Stomach (tissue), 4 donors: ENCODE measurements around the gene MYL12B.

Experiments used
- POLR2A ChIP-seq, 4 donors: fragments of 450-650 bp; IDR thresholded peaks; one replicate each; pipeline ENCODE4 v1.6.1; 2016; ENCODE audit warnings: antibody characterized with exemption in 4 of 4, control low read depth in 2 of 4, mild to moderate bottlenecking in 1 of 4, moderate library complexity in 1 of 4
- TF ChIP-seq, protein P1 (sequence below), 7 experiments: fragments of 450-650 bp in 4 of 7; fragments of 200-600 bp in 3 of 7; sonication (generic) in 3 of 7; IDR thresholded peaks; one replicate each; pipeline ENCODE4 v1.5.1; 2016 to 2019; ENCODE audit warnings: antibody characterized with exemption in 7 of 7, control low read depth in 2 of 7, mild to moderate bottlenecking in 1 of 7

- TF ChIP-seq, protein P1, sequence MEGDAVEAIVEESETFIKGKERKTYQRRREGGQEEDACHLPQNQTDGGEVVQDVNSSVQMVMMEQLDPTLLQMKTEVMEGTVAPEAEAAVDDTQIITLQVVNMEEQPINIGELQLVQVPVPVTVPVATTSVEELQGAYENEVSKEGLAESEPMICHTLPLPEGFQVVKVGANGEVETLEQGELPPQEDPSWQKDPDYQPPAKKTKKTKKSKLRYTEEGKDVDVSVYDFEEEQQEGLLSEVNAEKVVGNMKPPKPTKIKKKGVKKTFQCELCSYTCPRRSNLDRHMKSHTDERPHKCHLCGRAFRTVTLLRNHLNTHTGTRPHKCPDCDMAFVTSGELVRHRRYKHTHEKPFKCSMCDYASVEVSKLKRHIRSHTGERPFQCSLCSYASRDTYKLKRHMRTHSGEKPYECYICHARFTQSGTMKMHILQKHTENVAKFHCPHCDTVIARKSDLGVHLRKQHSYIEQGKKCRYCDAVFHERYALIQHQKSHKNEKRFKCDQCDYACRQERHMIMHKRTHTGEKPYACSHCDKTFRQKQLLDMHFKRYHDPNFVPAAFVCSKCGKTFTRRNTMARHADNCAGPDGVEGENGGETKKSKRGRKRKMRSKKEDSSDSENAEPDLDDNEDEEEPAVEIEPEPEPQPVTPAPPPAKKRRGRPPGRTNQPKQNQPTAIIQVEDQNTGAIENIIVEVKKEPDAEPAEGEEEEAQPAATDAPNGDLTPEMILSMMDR (IDR thresholded peaks at IDR 0.05) = no peak
- no peak for TF ChIP-seq POLR2A (IDR thresholded peaks at IDR 0.05)
These were observed 10.5 kb upstream of the MYL12B start for GRCh38 chr18:3251249-3251962.
